ENCODE data around the gene SYNPO2. TPM values are rescaled to one million over a fixed set of nuclear protein-coding genes. Genes with fewer than 3 reads are reported as not detected.

The SYNPO2 gene, protein sequence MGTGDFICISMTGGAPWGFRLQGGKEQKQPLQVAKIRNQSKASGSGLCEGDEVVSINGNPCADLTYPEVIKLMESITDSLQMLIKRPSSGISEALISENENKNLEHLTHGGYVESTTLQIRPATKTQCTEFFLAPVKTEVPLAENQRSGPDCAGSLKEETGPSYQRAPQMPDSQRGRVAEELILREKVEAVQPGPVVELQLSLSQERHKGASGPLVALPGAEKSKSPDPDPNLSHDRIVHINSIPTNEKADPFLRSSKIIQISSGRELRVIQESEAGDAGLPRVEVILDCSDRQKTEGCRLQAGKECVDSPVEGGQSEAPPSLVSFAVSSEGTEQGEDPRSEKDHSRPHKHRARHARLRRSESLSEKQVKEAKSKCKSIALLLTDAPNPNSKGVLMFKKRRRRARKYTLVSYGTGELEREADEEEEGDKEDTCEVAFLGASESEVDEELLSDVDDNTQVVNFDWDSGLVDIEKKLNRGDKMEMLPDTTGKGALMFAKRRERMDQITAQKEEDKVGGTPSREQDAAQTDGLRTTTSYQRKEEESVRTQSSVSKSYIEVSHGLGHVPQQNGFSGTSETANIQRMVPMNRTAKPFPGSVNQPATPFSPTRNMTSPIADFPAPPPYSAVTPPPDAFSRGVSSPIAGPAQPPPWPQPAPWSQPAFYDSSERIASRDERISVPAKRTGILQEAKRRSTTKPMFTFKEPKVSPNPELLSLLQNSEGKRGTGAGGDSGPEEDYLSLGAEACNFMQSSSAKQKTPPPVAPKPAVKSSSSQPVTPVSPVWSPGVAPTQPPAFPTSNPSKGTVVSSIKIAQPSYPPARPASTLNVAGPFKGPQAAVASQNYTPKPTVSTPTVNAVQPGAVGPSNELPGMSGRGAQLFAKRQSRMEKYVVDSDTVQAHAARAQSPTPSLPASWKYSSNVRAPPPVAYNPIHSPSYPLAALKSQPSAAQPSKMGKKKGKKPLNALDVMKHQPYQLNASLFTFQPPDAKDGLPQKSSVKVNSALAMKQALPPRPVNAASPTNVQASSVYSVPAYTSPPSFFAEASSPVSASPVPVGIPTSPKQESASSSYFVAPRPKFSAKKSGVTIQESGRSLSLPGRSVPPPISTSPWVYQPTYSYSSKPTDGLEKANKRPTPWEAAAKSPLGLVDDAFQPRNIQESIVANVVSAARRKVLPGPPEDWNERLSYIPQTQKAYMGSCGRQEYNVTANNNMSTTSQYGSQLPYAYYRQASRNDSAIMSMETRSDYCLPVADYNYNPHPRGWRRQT
- 0.96 to 1.5 TPM (median 1.2 TPM) in 5 replicates for total RNA-seq (2022; extraction: Qiagen RNA extraction; ENCODE audit: low read depth)

DNA sequence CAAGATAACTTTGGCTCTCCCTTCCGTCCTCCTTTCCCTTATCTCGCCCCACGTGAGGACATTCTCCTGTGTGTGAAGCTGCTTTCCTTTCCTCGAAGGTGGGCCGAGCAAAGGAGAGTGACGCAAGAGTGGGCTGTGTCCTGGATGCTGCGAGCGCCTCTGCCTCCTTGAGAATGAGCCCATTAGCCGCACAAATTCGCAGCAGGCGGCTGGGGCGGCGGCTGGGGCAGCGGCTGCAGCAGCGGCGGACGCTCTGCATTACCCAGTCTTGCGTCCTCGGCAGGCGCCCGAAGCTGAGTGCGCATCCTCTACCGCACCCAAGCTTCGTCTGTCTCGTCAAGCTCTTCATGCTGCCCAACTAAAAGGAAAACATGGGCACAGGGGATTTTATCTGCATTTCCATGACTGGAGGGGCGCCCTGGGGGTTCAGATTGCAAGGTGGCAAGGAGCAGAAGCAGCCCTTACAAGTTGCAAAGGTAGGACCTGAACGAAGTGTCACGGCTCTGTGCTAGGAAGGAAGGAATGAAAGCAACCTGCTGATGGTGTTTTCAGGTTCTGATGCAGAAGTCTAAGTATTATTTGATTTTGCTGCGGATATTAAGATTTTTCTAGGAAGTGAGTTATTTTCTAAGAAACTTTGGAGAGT, at the start of gene SYNPO2:
Gene SYNPO2, plus strand, starts transcription at position 189 of the 646 bp plus-strand sequence. Its CDS starts 183 bp downstream, at position 372.

Other genes with a start within 250 kb of the SYNPO2 start
- 11.3 to 18.5 TPM (median 15.8 TPM) in 5 replicates for gene METTL14, start 203.5 kb upstream of the SYNPO2 start, total RNA-seq (2022; extraction: Qiagen RNA extraction; ENCODE audit: low read depth)
- gene SEC24D, start 52.7 kb upstream of the SYNPO2 start, total RNA-seq (2022; extraction: Qiagen RNA extraction; ENCODE audit: low read depth), result 11.2 to 17.4 TPM (median 15.6 TPM) in 5 replicates
- not detected in 5 replicates for gene MYOZ2, start 247.0 kb downstream of the SYNPO2 start, total RNA-seq (2022; extraction: Qiagen RNA extraction; ENCODE audit: low read depth)